GM06990 (cell line): ENCODE data around the gene CUL1.

Experiments
- DNase-seq: peaks from one replicate; pipeline ENCODE4 v3.0.0-alpha.2; 2011; ENCODE audit not compliant: insufficient read length; ENCODE audit errors: extremely low read depth
- H3K27me3 ChIP-seq: replicated peaks from 2 replicates; pipeline ENCODE4 v1.6.0; 2011; ENCODE audit warnings: low read length; ENCODE audit not compliant: control insufficient read depth, insufficient read depth
- H3K36me3 ChIP-seq: 2 replicates; pipeline ENCODE4 v1.5.1; 2011; ENCODE audit warnings: low read length; ENCODE audit not compliant: control insufficient read depth, insufficient read depth
- H3K4me3 ChIP-seq: replicated peaks from 2 replicates; pipeline ENCODE4 v1.5.1; 2011; ENCODE audit warnings: low read depth, mild to moderate bottlenecking, control low read depth, low read length
- TF ChIP-seq, protein P1 (sequence below): IDR thresholded peaks from 2 replicates; pipeline ENCODE4 v1.5.1; 2011; ENCODE audit warnings: low read length, control low read depth, mild to moderate bottlenecking, inconsistent platforms; ENCODE audit not compliant: insufficient read depth, poor library complexity, severe bottlenecking

CUL1 gene

DNA sequence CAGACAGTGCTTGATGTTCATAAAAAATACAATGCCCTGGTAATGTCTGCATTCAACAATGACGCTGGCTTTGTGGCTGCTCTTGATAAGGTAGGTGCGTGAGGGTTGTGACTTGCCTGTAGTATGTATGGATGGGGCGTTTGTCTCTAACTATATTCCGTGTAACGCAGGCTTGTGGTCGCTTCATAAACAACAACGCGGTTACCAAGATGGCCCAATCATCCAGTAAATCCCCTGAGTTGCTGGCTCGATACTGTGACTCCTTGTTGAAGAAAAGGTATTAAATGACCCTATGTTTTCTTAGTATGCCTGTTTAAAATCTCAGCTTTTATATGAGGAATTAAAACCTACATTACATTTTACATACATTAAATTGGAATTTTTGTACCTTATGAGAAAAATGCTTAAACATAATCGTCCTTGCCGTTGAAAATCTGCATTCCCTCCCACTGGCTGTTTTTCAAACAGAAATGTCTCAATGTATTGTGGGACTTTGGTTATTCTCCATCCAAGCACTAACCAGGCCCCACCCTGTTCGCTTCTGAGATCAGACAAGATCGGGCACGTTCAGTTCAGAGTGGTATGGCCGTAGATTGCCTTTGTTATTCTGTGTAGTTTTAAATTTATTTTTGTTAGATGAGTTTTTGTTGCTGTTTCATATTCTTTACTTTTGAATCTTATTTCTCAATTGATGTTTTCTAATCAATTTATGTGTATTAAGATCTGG lies 85.3 kb downstream of the CUL1 start:
- Histone ChIP-seq H3K4me3 (no peak overlapping the region), H3K36me3 (peaks cover 17% of the 10 kb centered on the region), H3K27me3 (no peaks in the 10 kb centered on the region)
- TF ChIP-seq, protein P1, sequence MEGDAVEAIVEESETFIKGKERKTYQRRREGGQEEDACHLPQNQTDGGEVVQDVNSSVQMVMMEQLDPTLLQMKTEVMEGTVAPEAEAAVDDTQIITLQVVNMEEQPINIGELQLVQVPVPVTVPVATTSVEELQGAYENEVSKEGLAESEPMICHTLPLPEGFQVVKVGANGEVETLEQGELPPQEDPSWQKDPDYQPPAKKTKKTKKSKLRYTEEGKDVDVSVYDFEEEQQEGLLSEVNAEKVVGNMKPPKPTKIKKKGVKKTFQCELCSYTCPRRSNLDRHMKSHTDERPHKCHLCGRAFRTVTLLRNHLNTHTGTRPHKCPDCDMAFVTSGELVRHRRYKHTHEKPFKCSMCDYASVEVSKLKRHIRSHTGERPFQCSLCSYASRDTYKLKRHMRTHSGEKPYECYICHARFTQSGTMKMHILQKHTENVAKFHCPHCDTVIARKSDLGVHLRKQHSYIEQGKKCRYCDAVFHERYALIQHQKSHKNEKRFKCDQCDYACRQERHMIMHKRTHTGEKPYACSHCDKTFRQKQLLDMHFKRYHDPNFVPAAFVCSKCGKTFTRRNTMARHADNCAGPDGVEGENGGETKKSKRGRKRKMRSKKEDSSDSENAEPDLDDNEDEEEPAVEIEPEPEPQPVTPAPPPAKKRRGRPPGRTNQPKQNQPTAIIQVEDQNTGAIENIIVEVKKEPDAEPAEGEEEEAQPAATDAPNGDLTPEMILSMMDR, result no peak
- no peak for DNase-seq

DNA sequence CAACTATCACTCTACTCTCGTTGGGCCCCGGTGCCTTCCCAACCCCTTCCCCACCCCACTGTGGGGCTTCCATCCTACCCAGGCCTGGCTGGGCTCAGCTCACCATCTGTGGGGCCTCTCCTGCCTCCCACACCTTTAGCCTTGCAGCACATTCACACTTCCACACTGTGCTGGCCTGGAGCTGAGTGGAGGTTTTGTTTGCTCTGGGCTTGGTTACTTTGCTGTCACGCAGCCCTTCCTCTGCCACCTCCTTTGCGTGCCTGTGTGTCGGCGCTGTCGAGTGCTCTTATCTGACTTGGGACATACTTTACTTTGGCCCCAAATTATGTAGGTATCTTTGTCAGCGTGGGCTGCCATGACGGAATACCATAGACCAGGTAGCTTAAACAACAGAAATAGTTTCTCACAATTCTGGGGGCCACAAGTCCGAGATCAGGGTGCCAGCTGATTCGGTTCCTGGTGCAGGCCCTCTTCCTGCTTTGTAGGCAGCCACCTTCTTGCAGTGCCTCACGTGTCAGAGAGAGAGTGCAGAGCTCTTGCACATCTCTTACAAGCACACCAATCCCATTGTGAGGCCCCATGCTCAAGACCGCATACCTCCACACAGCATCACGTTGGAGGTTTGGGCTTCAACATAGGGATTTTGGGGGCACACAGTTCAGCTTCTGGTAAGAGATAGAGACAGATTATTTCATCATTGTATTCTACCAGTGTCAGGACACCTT lies 89.0 kb downstream of the CUL1 start:
- Histone ChIP-seq H3K36me3 (peaks cover 17% of the 10 kb centered on the region), H3K4me3 (no peak overlapping the region), H3K27me3 (no peaks in the 10 kb centered on the region)
- no peak for DNase-seq
- TF ChIP-seq, protein P1, result no peak

DNA sequence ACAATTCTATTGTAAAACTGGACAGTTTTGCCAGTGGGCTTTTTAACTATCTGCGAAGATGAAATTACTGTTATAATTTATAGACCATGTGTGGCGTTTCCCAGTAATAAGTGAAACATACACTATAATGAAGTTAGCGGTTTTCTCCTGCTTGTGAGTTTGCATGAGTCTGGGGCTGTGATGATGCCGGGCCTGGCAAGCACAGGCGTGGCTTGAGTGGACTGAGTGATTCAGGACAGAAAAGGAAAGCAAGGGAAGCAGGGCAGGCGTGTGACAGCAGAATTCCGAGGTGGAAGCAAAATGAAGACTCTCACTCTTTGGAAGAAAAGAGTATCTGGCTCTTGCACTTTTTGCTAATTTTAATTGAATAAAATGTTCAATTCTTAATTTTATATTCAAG lies 90.5 kb downstream of the CUL1 start:
- Histone ChIP-seq H3K36me3 (peaks cover 14% of the 10 kb centered on the region), H3K27me3 (no peaks in the 10 kb centered on the region), H3K4me3 (no peak overlapping the region)
- TF ChIP-seq, protein P1, result no peak
- DNase-seq, result no peak

DNA sequence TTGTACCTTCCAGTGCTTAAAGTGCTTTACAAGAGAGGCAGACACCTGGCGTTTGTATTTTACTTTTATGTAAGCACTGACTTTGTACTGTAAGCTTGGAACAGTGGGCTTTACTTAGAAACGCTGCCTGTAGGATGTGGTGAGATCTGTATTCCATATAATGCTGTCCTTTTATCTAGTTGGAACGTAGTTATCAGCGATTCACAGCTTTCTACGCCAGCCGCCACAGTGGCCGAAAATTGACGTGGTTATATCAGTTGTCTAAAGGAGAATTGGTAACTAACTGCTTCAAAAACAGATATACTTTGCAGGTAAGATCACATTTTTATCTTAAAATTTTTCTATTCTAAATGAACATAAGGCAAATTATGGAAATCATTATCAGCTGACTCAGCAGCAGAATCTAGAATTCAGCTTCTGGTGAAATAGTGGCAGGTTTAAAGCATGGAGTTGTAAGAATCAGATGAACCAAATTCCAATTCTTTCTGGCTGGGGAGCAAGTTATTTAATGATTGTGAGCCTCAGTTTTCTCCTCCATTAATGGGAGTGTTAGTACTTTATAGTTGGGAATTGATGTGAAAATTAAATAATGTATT lies 91.5 kb downstream of the CUL1 start:
- no peak for DNase-seq
- TF ChIP-seq, protein P1, result no peak
- H3K4me3 ChIP-seq, result no peak overlapping the region
- peaks cover 16% of the 10 kb centered on the region for H3K36me3 ChIP-seq
- no peaks in the 10 kb centered on the region for H3K27me3 ChIP-seq

DNA sequence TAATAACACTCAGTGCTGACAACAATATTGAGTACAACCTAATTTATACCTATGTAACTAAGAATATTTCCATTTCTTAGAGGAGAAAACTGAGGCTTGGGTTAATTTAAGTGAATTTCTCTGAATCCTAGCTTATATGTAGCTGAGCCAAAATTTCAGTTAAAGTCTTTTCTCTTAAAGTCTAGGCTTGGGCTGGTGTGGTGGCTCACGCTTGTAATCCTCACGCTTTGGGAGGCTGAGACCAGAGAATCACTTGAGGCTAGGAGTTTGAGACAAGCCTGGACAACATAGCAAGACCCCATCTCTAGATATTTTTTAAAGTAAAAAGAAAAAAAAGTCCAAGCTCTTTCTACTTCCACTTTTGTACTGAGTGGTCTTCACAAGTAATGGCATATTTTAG lies 92.1 kb downstream of the CUL1 start:
- peaks cover 16% of the 10 kb centered on the region for H3K36me3 ChIP-seq
- TF ChIP-seq, protein P1, result no peak
- no peak for DNase-seq
- no peak overlapping the region for H3K4me3 ChIP-seq
- H3K27me3 ChIP-seq, result no peaks in the 10 kb centered on the region
